AG10803 (cell line): Measurements from ENCODE around the gene POU6F1.
"Not testable (repeated sequence)": the region's sequence is repeated elsewhere in the genome, so short reads cannot be mapped to it uniquely, and the experiment has no call there.

Experiments used
- DNase-seq: peaks from one replicate; pipeline ENCODE4 v3.0.0; 2010; ENCODE audit warnings: low read depth
- H3K4me3 ChIP-seq: 2 replicates; pipeline ENCODE4 v1.5.1; 2011; ENCODE audit warnings: mild to moderate bottlenecking, low read length, control low read depth
- TF ChIP-seq, protein P1 (sequence below): conservative IDR thresholded peaks from 2 replicates; pipeline ENCODE4 v1.5.1; 2011; ENCODE audit warnings: mild to moderate bottlenecking, low read length, control low read depth, inconsistent platforms

Gene POU6F1

DNA sequence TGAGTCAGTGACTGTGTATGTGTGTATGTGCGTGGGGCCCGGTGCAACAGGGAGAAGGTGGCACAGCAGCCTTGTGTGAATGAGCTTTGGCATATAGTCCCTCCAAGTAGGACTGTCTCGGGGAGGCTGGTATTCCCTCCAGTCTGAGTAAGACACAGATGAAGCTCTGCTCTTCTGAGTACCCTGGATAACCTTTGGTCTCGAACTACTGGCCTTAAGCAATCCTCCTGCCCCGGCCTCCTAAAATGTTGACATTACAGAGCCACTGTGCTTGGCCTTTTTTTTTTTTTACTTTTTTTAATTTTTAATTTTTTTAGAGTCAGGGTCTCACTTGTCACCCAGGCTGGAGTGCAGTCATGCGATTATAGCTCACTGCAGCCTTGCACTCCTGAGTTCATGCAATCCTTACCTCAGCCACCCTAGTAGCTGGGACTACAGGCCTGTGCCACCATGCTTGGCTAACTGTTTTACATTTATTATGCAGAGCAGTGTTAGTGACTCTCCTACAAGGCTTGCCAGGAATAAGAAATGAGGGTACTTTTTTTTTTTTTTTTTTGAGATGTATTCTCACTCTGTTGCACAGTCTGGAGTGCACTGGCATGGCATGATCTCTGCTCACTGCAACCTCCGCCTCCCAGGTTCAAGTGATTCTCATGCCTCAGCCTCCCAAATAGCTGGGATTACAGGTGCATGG, 11.4 kb upstream of the POU6F1 start:
- no peak for DNase-seq
- TF ChIP-seq, protein P1, sequence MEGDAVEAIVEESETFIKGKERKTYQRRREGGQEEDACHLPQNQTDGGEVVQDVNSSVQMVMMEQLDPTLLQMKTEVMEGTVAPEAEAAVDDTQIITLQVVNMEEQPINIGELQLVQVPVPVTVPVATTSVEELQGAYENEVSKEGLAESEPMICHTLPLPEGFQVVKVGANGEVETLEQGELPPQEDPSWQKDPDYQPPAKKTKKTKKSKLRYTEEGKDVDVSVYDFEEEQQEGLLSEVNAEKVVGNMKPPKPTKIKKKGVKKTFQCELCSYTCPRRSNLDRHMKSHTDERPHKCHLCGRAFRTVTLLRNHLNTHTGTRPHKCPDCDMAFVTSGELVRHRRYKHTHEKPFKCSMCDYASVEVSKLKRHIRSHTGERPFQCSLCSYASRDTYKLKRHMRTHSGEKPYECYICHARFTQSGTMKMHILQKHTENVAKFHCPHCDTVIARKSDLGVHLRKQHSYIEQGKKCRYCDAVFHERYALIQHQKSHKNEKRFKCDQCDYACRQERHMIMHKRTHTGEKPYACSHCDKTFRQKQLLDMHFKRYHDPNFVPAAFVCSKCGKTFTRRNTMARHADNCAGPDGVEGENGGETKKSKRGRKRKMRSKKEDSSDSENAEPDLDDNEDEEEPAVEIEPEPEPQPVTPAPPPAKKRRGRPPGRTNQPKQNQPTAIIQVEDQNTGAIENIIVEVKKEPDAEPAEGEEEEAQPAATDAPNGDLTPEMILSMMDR: no peak
- no peak overlapping the region for H3K4me3 ChIP-seq

DNA sequence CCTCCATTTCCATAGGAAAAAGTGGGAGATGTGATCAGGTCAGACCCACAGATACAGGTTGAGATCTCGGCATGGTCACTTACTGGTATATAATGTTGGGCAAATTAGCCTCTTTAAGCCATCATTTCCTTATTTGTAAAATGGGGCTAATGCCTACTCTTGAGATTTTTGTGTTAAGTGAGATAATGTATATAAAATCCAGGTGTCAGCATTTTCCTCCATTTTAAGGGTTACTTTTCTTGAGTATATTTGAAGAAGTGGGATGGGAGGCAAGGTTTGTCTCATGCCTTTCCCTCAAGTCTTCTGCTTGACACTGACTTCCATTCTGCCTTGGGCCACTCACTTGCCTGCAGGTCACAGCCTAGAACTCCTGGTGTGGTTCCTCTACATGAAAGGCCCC, 10.1 kb upstream of the POU6F1 start:
- DNase-seq: no peak
- TF ChIP-seq, protein P1: no peak

DNA sequence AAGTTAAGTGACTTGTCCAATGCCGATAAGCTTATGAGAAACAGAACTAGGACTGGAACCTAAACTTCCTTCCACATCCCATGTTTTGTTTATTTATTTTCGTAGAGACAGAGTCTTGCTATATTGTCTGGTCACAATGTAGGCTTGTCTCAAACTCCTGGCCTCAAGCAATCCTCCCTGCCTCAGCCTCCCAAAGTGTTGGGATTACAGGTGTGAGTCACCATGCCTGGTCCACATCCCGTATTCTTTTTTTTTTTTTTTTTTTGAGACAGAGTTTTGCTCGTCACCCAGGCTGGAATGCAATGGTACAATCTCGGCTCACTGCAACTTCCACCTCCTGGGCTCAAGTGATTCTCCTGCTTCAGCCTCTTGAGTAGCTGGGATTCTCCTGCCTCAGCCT, 9.2 kb upstream of the POU6F1 start:
- DNase-seq: not testable (repeated sequence)

More for the DNA sequence above, 10.1 kb upstream of the POU6F1 start:
- H3K4me3 ChIP-seq: no peak overlapping the region

DNA sequence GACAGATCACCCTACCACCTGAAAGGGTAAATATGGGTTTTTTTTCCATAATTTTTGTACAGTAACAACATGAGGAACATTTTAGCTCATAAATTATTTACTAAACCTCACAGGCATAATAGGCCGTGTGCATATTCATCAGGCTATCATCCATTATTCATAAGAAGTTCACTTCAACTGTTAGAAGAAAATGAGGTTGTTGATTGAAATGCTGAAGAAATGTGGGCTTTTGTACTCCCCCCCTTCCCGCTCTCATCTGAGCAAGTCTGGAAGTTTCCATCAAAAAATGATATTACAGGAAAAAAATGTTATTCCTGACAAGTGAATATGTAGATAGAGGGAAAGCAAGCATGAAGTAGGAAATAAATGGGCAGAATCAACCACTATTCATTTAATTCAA, 7.9 kb upstream of the POU6F1 start:
- DNase-seq: no peak
- TF ChIP-seq, protein P1: no peak
- H3K4me3 ChIP-seq: no peak overlapping the region

More for the DNA sequence above, 9.2 kb upstream of the POU6F1 start:
- not testable (repeated sequence) for H3K4me3 ChIP-seq

DNA sequence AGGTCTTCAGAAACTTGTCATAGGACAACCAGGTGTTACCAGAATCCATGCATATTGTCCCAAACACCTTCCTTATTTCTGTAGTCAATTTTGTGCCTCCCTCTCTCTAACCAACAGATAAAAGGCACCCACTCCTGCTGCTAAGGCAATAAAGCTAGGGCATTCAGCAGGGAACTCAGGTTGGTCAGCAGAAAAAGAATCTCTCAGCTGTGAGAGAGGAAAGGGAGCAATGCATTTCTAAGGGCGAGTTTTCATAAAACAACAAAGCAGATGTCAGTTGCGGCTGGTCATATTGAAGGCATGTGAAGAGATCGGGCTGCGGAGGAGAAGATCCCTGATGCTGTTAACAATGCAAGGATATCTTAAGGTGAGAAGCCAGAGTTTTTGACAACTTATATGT, 7.4 kb upstream of the POU6F1 start:
- no peak for DNase-seq
- H3K4me3 ChIP-seq: no peak overlapping the region
- TF ChIP-seq, protein P1: no peak

DNA sequence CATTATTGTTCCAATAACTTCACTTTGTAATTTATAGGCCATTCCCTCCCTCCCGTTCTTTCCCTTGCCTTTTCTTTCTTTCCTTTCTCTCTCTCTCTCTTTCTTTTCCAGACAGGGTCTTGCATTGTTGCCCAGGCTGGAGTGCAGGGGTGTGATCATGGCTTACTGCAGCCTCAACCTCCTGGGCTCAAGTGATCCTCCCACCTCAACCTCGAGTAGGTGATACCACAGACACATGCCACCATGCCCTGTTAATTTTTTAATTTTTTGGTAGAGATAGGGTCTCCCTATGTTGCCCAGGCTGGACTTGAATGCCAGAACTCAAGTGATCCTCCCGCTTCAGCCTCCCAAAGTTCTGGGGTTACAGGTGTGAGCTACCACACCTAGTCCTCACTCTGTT, 6.8 kb upstream of the POU6F1 start:
- TF ChIP-seq, protein P1: no peak
- DNase-seq: no peak
- H3K4me3 ChIP-seq: no peak overlapping the region

DNA sequence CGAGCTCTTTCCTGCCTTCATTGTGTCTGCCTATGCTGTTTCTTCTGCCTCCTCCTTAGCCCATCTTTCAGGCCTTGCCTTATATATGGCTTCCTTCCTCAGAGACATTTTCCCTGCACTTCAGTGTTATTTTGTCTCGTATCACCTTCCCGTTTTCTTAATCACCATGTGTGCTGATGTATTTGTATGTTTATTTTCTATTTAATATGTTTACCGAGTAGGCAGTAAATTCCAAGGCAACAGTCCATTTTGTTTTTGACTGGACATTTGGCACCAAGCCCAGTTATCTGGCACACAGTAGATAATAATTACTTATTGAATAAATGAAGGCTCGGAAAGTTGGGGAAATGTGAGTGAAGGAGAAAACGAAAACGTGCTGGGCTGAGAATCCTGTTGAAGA, 4.6 kb upstream of the POU6F1 start:
- no peak overlapping the region for H3K4me3 ChIP-seq
- DNase-seq: no peak
- TF ChIP-seq, protein P1: no peak

DNA sequence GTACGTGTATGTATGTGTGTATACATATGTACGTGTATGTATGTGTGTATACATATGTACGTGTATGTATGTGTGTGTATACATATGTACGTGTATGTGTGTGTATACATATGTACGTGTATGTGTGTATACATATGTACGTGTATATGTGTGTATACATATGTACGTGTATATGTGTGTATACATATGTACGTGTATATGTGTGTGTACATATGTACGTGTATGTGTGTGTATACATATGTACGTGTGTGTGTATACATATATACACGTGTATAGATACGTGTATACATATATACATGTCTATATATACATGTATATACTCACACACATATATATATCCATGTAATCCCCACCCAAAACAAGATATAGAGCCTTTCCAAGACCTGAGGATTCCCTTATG, 2.0 kb upstream of the POU6F1 start:
- not testable (repeated sequence) for DNase-seq, H3K4me3 ChIP-seq
